Caco-2 (cell line): ENCODE measurements around the gene DDX52. TPM values are rescaled to one million over a fixed set of nuclear protein-coding genes. Genes with fewer than 3 reads are reported as not detected.

Experiments used
- BruUV-seq: library from RNA; stranded (reverse); fragments of 400-500 nt; replicated peaks from 2 replicates; lab custom pipeline; 2021; lab: Mats Ljungman, UMichigan
- CTCF ChIA-PET: fragments of 300-600 bp; sonication (Branson Sonifier 250); formaldehyde crosslinking; loops from one replicate; lab custom pipeline; 2022; ENCODE audit warnings: antibody characterized with exemption; lab: Charles Lee
- POLR2A ChIA-PET: fragments of 300-600 bp; sonication (Branson Sonifier 250); formaldehyde crosslinking; loops from one replicate; lab custom pipeline; 2022; ENCODE audit warnings: antibody characterized with exemption; lab: Charles Lee
- DNase-seq, 2 experiments: peaks; one replicate each; pipeline versions ENCODE4 v3.0.0 to v3.0.0-alpha.2; 2020 to 2022
- H3K27me3 ChIP-seq: replicated peaks from 2 replicates; pipeline ENCODE4 v1.6.0; 2011; ENCODE audit warnings: low read length; ENCODE audit not compliant: control insufficient read depth, insufficient read depth
- H3K36me3 ChIP-seq: 2 replicates; pipeline ENCODE4 v1.5.1; 2011; ENCODE audit warnings: low read length; ENCODE audit not compliant: control insufficient read depth, insufficient read depth
- H3K4me1 ChIP-seq: fragments of 250-450 bp; sonication (Bioruptor Pico); 2 replicates; pipeline ENCODE4 v1.5.1; 2020; ENCODE audit warnings: mild to moderate bottlenecking
- H3K4me3 ChIP-seq: 2 replicates; pipeline ENCODE4 v1.5.1; 2011; ENCODE audit warnings: low read depth, mild to moderate bottlenecking, control low read depth, low read length
- H3K9me3 ChIP-seq: fragments of 250-450 bp; sonication (Bioruptor Pico); 2 replicates; pipeline ENCODE4 v1.5.1; 2020; ENCODE audit warnings: mild to moderate bottlenecking, moderate library complexity
- H3K27ac Mint-ChIP-seq: one replicate; pipeline ENCODE4 v1.8.0; 2022; ENCODE audit warnings: mixed read lengths; ENCODE audit not compliant: unreplicated experiment
- H3K27me3 Mint-ChIP-seq: one replicate; pipeline ENCODE4 v1.8.0; 2022; ENCODE audit warnings: mixed read lengths; ENCODE audit not compliant: insufficient read depth, unreplicated experiment
- H3K36me3 Mint-ChIP-seq: one replicate; pipeline ENCODE4 v1.8.0; 2022; ENCODE audit warnings: mild to moderate bottlenecking, mixed read lengths; ENCODE audit not compliant: insufficient read depth, unreplicated experiment
- H3K4me1 Mint-ChIP-seq: one replicate; pipeline ENCODE4 v1.8.0; 2022; ENCODE audit warnings: low read depth, mixed read lengths; ENCODE audit not compliant: unreplicated experiment
- H3K4me3 Mint-ChIP-seq: one replicate; pipeline ENCODE4 v1.8.0; 2022; ENCODE audit warnings: mild to moderate bottlenecking, moderate library complexity, mixed read lengths; ENCODE audit not compliant: unreplicated experiment
- H3K9me3 Mint-ChIP-seq: one replicate; pipeline ENCODE4 v1.8.0; 2022; ENCODE audit warnings: mixed read lengths; ENCODE audit not compliant: unreplicated experiment
- intact Hi-C: fragments of 100-400 bp; cut with micrococcal nuclease; formaldehyde crosslinking; loops from one replicate; pipeline ENCODE4 v1.10.0; 2022; ENCODE audit not compliant: unreplicated experiment
- total RNA-seq: library from RNA; stranded (reverse); gene quantifications from 2 replicates; pipeline ENCODE4 v1.2.3, GENCODE V29; 2022
- TF ChIP-seq, protein P1 (sequence below), 2 experiments: fragments of 200-600 bp in 1 of 2; IDR thresholded peaks; 1 replicate in 1 of 2; 2 replicates in 1 of 2; pipeline versions ENCODE4 v1.5.1 to v1.8.0; 2011 to 2022; ENCODE audit warnings: antibody characterized with exemption in 1 of 2, control low read depth in 1 of 2, inconsistent platforms in 1 of 2, low read depth in 1 of 2, low read length in 1 of 2, mild to moderate bottlenecking in 1 of 2, moderate library complexity in 1 of 2; ENCODE audit not compliant: insufficient read depth in 1 of 2, severe bottlenecking in 1 of 2, unreplicated experiment in 1 of 2

Gene DDX52
- total RNA-seq, 1 experiment from 2014 or later, result 85.1 TPM

DNA sequence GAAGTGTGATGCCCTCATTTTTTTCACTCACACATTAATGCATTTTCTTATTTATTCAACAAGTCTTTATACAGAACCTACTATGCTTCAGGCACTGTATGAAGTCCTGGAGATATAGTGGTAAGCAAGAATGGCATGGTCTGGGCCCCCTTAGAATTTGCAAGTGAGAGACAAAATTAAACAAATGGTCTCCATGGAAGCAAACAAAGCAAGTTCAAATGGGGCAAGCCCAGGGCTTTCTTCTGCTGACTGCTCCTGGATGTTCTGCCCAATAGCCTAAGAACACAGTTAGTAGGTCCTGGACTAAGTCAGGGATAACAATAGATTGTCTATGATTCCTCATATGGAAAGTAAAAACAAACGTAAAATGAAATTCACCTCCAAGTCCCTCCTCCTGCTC, 31.3 kb upstream of the DDX52 start:
- no peaks in the 10 kb centered on the region for H3K27me3 Mint-ChIP-seq
- H3K9me3 Mint-ChIP-seq, result peaks cover 9% of the 10 kb centered on the region
- TF ChIP-seq, protein P1, sequence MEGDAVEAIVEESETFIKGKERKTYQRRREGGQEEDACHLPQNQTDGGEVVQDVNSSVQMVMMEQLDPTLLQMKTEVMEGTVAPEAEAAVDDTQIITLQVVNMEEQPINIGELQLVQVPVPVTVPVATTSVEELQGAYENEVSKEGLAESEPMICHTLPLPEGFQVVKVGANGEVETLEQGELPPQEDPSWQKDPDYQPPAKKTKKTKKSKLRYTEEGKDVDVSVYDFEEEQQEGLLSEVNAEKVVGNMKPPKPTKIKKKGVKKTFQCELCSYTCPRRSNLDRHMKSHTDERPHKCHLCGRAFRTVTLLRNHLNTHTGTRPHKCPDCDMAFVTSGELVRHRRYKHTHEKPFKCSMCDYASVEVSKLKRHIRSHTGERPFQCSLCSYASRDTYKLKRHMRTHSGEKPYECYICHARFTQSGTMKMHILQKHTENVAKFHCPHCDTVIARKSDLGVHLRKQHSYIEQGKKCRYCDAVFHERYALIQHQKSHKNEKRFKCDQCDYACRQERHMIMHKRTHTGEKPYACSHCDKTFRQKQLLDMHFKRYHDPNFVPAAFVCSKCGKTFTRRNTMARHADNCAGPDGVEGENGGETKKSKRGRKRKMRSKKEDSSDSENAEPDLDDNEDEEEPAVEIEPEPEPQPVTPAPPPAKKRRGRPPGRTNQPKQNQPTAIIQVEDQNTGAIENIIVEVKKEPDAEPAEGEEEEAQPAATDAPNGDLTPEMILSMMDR (IDR thresholded peaks at IDR 0.05; ENCODE audit: insufficient read depth in 1 of 2, low read depth in 1 of 2, low read length in 1 of 2, severe bottlenecking in 1 of 2, unreplicated experiment in 1 of 2), result no peak
- H3K4me3 Mint-ChIP-seq, result no peak overlapping the region
- peaks cover 6% of the 10 kb centered on the region; the same call in 1 of the 2 replicates for H3K9me3 ChIP-seq
- no TSS peak for BruUV-seq
- POLR2A ChIA-PET, result no interaction called here
- peaks cover 85% of the 10 kb centered on the region for H3K4me1 ChIP-seq
- DNase-seq, result no peak
- H3K4me1 Mint-ChIP-seq, result peaks cover 55% of the 10 kb centered on the region
- no peaks in the 10 kb centered on the region for H3K36me3 ChIP-seq
- peaks cover 22% of the 10 kb centered on the region for H3K36me3 Mint-ChIP-seq
- H3K27ac Mint-ChIP-seq, result peak overlapping the region; percentile 88
- H3K27me3 ChIP-seq, result no peaks in the 10 kb centered on the region
- CTCF ChIA-PET, result no interaction called here
- intact Hi-C loops, result loop anchor here (10.0 kb wide), 1 partner anchor 60 kb away; no protein-coding TSS in a partner anchor
- H3K4me3 ChIP-seq, result no peak overlapping the region

DNA sequence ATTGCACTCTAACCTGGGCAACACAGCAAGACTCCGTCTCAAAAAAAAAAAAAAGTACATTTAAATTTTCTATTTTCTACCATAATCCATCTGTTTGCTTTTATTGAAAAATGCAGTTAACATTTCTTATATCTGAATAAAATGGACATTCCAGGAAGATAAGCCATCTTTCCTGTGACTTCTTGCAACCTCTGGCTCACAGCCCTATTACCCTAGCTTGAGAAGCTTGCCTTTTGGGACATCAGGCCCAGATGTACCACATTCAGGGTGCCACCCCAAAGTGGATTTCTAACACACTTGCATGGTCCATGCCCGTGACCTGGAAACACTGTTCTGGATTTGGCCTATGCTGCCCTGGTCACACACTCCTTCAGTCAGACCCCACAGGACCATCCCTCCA, 30.1 kb upstream of the DDX52 start:
- no TSS peak for BruUV-seq
- TF ChIP-seq, protein P1 (IDR thresholded peaks at IDR 0.05; ENCODE audit: insufficient read depth in 1 of 2, low read depth in 1 of 2, low read length in 1 of 2, severe bottlenecking in 1 of 2, unreplicated experiment in 1 of 2), result no peak
- ChIA-PET POLR2A (no interaction called here), CTCF (no interaction called here)
- Mint-ChIP-seq H3K27me3 (no peaks in the 10 kb centered on the region), H3K4me1 (peaks cover 55% of the 10 kb centered on the region), H3K9me3 (peaks cover 4% of the 10 kb centered on the region), H3K4me3 (no peak overlapping the region), H3K27ac (no peak overlapping the region), H3K36me3 (peaks cover 19% of the 10 kb centered on the region)
- H3K36me3 ChIP-seq, result no peaks in the 10 kb centered on the region
- H3K27me3 ChIP-seq, result no peaks in the 10 kb centered on the region
- DNase-seq, result no peak
- intact Hi-C loops, result loop anchor here (10.0 kb wide), 1 partner anchor 61 kb away; no protein-coding TSS in a partner anchor
- no peak overlapping the region for H3K4me3 ChIP-seq
- H3K4me1 ChIP-seq, result peaks cover 85% of the 10 kb centered on the region
- H3K9me3 ChIP-seq, result peaks cover 1% of the 10 kb centered on the region; the same call in 1 of the 2 replicates

DNA sequence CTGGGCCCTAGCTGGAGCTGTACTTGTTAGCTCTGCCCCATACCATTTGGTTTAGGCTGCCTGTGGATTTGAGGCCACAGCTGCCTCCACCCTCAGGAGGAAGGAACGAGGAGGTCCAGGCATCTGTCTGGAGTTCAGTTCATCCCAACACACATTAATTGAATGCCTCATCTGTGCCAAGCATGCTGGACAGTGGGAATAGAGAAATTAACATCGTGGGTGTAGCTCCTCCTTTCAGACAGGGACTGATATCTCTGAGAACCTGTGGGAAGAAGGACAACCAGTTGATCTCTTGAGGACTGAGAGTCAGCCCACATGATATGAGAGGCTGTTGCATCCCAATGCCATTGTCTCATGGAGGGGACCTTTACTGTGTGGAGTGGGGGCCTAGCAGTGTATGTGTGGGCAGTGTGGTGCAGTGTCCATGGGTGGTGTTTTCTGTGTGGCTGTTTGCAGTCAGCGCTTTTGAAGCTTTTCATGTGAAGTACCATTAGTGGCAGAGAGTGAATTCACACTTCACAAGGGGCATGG, 29.4 kb upstream of the DDX52 start:
- Mint-ChIP-seq H3K4me1 (peaks cover 52% of the 10 kb centered on the region), H3K27ac (peak overlapping the region; percentile 96), H3K27me3 (no peaks in the 10 kb centered on the region), H3K9me3 (no peaks in the 10 kb centered on the region), H3K36me3 (peaks cover 16% of the 10 kb centered on the region), H3K4me3 (no peak overlapping the region)
- no peaks in the 10 kb centered on the region for H3K36me3 ChIP-seq
- TF ChIP-seq, protein P1 (IDR thresholded peaks at IDR 0.05; ENCODE audit: insufficient read depth in 1 of 2, low read depth in 1 of 2, low read length in 1 of 2, severe bottlenecking in 1 of 2, unreplicated experiment in 1 of 2), result no peak
- H3K4me1 ChIP-seq, result peaks cover 83% of the 10 kb centered on the region
- H3K9me3 ChIP-seq, result no peaks in the 10 kb centered on the region
- intact Hi-C loops, result loop anchor here (10.0 kb wide), 1 partner anchor 62 kb away; no protein-coding TSS in a partner anchor
- no peak for DNase-seq
- POLR2A ChIA-PET, result interaction anchor here (2.0 kb wide), 1 partner anchor 17 kb away, joined by 8 read pairs; no protein-coding TSS in a partner anchor
- BruUV-seq, result no TSS peak
- CTCF ChIA-PET, result no interaction called here
- no peak overlapping the region for H3K4me3 ChIP-seq
- H3K27me3 ChIP-seq, result no peaks in the 10 kb centered on the region
